ENCODE results near the gene CHPF2.
A peak's percentile ranks its signal among the peaks of the same experiment; 100 is the strongest.

Gene CHPF2

DNA sequence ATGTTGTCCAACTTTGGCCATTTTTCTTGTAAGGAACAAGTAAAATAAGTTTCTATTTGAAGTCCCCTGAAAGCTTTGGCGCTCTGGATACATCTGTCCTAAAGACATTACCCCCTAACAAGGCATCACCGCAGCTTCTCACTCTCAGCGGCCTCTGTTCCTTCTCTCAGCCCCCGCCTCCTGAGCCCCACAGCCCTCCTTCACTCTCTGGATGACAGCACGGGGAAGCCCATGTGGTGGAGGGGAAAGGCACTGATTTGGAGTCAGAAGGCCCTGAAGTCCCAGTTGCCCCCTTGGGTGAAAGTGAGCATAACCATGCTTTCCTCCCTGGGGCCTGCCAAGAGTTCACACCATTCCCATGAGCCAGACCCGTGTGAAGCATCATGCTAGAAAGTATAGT, 26.6 kb upstream of the CHPF2 start:
- DNase-seq = no peak

DNA sequence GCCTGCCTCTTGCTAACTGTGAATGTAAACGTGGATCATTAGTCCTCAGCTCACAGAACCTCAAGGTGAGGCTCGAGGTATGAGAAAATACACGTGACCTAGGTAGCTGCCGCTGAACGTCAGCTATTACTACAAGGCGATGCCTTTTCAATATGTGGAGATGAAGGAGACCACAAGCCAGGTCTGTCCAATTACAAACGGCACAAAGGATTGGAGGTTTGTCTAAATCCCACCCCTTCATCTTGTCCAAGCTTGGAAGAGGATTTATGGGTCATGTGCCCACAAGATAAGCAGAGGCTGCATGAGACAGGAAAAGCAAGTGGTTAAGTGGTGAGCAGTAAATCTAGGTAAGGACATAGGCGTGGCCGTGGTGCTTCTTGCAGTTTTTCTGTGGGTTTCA, 25.4 kb upstream of the CHPF2 start:
- DNase-seq = no peak

DNA sequence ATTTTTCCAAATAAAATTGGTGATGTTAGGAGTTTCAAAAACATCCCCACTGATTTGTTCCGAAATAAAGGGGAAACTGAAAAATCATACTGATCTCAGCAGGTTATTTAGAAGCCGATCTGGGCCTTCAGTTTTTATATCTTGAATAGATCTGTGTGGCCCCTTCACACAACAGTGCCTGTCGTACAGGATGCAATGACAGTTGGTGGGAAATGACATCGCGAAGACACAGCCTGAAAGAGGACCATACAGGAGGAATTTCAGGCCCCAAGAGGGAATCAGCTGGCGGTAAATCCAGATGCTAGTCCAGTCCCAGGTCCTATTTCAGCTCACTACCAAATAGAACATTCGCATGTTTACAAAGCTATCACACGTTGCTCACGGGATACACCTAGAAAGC, 25.0 kb upstream of the CHPF2 start:
- DNase-seq = no peak

DNA sequence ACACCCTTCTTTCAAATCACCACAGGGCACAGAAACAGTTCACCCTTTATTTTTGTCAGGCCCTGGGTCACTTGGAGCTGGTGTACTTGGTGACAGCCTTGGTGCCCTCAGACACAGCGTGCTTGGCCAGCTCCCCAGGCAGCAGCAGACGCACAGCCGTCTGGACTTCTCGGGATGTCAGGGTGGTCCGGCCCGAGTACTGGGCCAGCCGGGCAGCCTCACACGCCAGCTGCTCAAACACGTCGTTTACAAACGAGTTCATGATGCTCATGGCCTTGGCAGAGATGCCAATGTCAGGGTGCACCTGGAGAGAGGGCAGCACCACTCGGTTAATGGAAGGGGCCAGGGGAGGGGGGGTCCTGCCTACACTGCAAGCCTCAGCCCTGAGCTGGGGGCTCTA, 24.5 kb upstream of the CHPF2 start:
- DNase-seq = no peak

GRCh38 chr7:151208253-151208862, 23.9 kb upstream of the CHPF2 start:
- no peak for DNase-seq

- no peak for DNase-seq
These were observed 22.7 kb upstream of the CHPF2 start for GRCh38 chr7:151209588-151209987.

DNA sequence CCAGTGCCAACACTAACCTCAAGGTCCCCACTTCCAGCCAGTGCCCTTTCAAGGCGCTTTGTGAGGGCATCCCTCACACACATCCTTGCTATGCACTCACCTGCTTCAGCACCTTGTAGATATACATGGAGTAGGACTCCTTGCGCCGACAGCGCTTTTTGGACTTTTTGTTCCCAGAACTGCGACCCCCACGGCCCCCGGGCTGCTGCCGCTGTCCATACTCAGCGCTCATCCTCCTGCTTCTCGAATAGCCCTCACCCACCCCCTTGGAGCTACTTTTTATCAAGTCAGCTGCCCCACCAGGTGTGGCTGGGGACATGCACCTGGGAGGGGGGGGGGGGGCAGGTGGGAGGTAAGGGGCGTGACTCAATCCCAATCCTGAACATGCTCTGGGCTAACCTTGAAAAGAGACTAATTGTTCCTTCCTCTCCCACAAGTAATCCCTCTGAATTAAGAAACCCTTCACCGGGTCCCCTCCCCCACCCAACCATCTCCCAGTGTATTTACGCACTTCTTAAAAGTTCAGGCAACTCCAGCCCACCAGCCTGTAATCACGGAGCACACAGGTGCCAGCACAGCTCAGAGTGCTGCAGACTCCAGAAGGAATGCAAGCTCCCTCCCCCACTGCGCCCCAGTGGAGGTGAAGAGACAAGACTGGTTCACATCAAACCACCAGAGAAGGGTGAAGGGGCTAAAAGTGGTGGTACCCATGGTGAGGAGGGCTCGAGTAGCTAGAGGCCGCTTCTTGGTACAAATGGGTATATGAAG, 22.0 kb upstream of the CHPF2 start, which contains the start of gene H2BK1:
TSS of gene H2BK1 (minus strand) at position 402 of the 768 bp plus-strand sequence. CDS start at position 232, 170 bp downstream.
- DNase-seq = no peak

- DNase-seq = no peak
These were observed 21.0 kb upstream of the CHPF2 start for GRCh38 chr7:151211155-151211772.

DNA sequence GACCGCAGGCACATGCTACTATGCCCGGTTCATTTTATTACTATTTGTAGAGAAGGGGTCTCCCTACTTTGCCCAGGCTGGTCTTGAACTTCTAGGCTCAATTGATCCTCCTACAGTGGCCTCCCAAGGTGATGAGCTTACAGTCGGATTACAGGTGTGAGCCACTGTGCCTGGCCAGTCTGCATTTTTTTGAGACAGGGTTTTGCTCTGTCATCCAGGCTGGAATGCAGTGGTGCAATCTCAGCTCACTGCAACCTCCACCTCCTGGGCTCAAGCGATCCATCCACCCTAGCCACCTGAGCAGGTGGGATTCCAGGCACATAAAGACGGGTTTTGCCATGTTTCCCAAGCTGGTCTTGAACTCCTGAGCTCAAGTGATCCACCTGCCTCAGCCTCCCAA, 19.7 kb upstream of the CHPF2 start:
- DNase-seq = no peak

DNA sequence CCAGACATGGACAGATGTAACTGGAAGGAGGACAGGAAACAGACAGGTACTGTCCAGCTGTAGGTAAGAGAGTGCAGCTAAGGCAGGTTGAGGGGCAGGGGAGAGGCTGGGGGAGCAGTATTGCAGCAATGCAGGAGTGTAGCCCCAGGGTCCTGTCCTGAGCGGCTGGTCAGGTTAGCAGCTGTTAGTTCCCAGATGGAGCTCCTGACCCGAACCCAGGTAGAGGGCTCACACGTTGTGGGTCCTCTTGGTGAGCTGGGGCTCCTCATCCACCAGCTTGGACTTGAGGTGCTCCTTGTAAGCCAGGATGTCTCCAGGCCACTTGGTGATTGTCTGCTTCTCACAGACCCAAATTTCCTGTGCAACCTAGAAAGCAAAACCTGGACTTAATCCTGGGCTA, 18.5 kb upstream of the CHPF2 start:
- DNase-seq = no peak

GRCh38 chr7:151215396-151215795, 16.9 kb upstream of the CHPF2 start:
- no peak for DNase-seq

- DNase-seq = no peak
These were observed 14.1 kb upstream of the CHPF2 start for GRCh38 chr7:151218170-151218569.

GRCh38 chr7:151223728-151224127, 8.6 kb upstream of the CHPF2 start:
- DNase-seq = no peak

DNA sequence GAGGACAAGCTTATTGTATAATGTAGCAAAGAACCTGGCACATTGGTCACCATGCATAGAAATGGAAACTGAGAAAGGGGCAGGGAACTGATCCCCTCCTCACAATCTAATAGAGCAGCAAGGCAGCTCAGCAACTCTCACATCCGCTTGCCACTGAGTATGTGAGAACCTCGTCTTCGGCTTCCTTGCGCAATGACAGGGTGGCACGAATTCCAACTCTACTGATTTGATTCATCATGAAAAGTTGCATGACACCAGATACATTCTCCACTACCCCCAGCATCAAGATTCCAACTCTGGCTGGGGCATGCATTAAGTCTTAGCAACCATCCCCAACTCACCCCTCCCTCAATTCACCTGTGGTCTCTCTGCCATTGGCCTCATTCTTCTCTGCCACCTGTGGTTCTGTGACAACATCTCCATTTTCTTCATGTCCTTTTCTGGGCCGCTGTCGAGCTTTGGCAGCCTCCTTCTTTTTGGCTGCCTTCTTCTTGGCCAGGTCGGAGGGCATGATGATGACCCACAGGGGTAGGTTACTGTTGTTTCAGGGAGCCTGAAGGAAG, 6.3 kb upstream of the CHPF2 start:
- no peak for DNase-seq

- no peak for DNase-seq
These were observed 5.8 kb upstream of the CHPF2 start for GRCh38 chr7:151226560-151226874.

DNA sequence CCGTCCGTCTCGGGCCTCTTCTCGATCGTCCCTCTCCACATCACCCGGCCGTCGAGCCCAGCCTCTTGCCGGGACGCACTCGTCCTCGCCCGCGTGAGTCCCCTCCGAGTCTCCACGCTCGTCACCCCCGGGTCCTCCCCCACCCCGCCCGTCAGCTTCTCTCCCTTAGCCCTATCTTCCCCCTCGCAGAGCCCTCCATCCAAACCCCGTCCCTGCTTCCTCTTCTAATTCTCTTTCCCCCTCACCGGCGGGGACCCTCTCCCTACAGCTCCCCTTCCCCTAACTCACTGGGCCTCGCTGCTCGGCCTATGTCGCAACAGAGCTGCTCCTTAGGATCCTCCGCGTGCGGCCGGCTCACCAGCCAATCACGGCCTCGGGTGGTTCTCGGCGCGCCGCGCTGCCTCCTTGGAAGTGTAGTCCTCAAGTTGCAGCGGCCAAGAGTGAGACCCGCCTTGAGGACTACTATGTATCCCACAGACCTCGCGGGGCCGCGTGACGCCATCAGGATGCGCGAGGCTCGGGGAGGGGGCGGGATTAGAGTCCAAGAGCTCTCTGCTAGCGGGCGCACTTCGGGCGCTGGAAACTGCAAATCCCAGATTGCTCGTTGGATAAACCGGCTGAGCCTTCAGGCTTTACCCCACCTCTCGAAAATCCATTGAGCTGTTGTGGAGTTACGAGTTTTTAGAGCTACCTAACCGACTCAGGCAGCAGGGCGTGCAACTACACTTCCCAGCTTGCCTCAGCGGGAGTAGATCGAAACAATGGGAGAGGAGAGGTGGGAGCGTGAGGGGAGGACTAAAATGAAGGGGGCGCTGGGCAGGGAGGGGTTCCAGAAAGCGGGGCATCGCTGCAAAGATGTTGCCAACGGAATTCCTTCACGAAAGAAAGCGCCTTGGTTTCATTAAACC, 5.2 kb upstream of the CHPF2 start, which contains the start of gene ABCF2:
TSS of gene ABCF2 (minus strand) at position 331 of the 908 bp plus-strand sequence. CDS start 747 bp downstream, outside the sequence.
- peak; percentile 100 for DNase-seq

- no peak for DNase-seq
These were observed 4.0 kb upstream of the CHPF2 start for GRCh38 chr7:151228024-151228866.

DNA sequence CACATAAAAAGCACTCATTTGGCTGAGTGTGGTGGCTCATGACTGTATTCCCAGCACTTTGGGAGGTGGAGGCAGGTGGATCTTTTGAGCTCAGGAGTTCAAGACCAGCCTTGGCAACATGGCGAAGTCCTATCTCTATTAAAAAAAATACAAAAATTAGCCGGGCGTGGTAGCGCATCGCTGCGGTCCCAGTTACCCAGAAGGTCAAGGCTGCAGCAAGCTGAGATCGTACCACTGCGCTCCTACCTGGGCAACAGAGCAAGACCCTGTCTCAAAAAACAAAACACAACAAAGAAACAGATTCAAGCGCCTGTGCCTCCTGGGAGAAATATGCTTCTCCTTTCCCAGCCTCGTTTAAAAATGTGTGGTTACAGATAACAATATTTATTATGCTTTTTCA, 3.0 kb upstream of the CHPF2 start:
- DNase-seq = no peak

DNA sequence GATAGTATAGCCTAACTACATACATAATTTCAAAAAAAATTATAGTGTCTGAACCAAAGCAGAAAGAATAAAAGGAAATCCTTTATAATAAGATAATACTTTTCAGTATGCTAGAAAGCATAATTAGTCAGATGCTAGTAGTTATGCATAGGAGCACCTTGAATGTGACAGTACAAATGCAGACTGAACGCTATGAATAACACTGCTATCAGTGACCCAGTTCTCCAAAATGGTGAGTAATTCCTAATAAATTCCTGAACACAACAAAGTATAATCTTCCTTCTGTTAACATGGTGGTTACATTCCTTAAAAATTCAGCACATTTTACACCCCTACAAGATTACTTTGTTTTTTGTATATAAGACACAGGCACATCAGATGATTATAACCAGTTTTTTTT, 1.2 kb upstream of the CHPF2 start:
- no peak for DNase-seq

- DNase-seq = peak; percentile 46
These were observed 826 bp downstream of the CHPF2 start for GRCh38 chr7:151232917-151233701.

DNA sequence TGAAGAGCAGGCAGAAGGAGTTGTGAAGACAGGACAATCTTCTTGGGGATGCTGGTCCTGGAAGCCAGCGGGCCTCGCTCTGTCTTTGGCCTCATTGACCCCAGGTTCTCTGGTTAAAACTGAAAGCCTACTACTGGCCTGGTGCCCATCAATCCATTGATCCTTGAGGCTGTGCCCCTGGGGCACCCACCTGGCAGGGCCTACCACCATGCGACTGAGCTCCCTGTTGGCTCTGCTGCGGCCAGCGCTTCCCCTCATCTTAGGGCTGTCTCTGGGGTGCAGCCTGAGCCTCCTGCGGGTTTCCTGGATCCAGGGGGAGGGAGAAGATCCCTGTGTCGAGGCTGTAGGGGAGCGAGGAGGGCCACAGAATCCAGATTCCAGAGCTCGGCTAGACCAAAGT, 1.5 kb downstream of the CHPF2 start:
- peak; percentile 40 for DNase-seq
